OCI-M1 (cell line): ENCODE results near the gene DIO3.
A peak's percentile ranks its signal among the peaks of the same experiment; 100 is the strongest.

Experiments used
- DNase-seq: peaks from one replicate; lab custom pipeline; 2025; lab: John Stamatoyannopoulos, UW

DIO3 gene

GRCh38 chr14:101561145-101561896 is at the start of gene DIO3:
Gene DIO3, plus strand, starts transcription at chr14:101561495.
- no peak for DNase-seq

DNA sequence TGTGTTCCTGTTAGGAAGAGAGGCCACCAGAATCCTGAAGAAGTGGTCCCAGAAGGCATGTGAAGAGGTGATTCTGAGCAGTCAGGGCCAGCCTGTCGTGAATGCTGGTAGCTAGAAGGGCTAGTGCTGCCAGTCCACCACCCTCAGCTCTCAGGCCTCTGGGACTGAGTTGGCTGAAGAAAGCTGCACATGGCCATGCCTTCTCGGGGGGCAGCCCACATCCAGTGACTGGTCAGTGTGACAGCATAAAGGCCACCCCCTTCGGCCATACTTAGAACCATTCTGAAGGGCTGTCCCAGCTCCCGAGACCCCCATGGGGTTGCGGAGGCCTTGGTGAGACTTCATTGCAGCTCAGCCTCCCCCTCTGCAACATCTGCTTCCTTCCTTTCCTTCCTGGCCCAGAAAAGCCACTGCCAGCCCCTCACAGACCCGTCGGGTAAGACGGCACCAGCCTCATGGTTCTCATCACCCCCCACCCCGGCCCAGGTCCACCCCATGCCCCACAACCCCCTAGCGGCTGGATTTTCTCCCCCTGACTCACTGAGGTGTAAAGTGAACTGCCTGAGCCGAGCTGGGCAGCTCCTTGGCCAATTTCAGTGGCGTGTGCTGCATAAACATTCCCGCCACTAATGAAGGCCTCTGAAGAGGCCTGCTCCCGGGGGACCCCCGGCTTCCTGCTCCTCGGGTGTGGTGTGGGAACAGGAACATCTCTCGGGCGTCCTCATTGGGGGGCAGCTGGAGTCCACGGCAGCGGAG is 49.5 kb upstream of the DIO3 start:
- DNase-seq: no peak

DNA sequence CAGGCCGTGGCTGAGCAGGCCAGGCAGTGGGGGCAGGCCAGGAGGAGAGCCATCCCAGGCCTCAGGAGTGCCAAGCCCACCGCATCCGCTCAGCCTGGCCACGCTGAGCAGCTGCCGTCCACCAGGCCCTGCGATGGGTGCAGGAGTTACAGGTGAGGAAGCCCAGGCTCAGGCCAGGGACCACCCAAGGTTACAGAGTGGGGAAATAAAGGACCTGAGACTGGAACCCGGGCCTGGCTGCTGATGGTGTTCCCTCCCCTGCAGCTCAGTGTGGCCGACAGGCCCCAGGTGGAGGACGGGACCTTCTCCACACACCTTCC is 49.0 kb upstream of the DIO3 start:
- DNase-seq: no peak

DNA sequence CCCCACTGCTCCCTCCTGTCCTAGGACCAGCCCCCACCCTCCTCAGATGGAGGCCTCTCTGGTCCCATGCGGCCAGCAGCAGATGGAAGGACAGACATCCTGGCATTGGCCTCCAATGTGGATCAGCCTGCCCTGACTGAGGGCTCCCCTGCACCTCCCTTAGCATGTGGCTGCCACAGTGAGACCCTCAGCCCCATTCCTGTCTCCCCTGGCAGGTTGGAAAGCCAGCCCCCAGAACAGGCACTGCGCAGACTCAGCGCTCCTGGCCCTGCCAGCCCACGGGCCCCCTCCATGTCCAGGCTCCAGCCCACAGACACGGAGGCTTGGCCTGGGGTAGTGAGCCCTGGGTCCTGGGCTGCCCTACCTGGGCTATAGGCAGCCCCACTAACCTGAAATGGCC is 47.2 kb upstream of the DIO3 start:
- no peak for DNase-seq

DNA sequence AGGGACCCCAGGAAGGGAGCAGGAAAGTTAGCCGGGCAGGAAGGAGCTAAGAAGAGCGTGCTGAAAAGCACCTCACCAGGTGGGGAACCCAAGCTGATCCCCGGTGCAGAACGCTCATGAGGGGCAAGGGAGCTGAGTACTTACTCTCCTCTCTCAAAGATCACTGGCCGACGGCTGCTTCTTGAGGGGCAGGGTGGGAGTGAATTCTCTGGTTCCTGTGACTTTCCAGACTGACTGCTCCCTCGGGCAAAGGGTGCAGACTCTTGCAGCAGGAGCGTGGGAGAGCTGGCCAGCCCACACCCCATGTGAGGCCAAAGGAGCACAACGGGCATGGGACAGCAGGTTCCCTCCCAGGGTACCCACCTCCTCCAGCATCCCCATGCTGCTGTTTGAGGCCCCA is 44.9 kb upstream of the DIO3 start:
- no peak for DNase-seq

GRCh38 chr14:101518611-101519473 is 42.5 kb upstream of the DIO3 start:
- DNase-seq: no peak

- no peak for DNase-seq
These were observed 40.4 kb upstream of the DIO3 start for GRCh38 chr14:101520621-101521472.

GRCh38 chr14:101521473-101521915 is 39.8 kb upstream of the DIO3 start:
- DNase-seq: no peak

GRCh38 chr14:101521978-101522377 is 39.3 kb upstream of the DIO3 start:
- no peak for DNase-seq

GRCh38 chr14:101525640-101526527 is 35.4 kb upstream of the DIO3 start:
- DNase-seq: no peak

DNA sequence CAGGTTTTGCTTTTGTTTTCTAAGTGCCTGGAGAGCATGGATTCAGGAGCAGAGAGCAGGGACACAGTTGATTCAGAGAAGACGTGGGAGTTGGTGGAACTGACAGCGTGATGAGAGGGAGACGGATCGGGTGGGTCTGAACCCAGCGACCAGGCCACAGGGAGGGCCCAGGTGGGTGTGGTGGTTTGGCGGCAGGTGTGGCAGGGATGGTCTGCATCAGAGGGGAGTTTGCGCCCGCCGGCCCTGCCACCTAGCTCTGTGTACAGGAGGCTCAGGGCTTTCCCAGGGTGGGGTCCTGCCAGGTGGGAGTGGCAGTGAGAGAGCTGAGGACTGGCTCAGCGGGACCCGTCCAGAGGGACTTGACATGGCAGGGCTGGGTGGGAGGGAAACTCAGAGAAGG is 33.3 kb upstream of the DIO3 start:
- DNase-seq: no peak

- DNase-seq: no peak
These were observed 32.2 kb upstream of the DIO3 start for GRCh38 chr14:101529079-101529478.

DNA sequence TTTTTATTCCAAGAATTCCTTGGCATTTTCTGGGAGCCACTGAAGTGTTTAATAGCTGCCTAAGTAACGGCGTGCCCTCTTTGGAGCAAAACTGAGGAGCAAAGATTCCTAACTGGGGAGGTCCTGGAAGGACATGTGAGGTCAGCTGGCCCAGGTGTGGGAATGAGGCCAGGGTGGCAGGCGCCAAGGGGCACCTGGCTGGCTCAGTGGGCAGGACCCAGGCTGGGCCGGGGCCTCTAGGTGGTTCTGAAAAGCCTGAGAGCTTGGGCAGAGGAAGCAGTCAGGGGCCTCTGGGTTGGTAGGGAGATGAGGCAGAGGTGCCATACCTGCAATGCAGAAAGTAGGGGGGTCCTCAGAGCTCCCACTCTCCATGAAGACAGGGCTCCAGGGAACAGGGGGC is 27.1 kb upstream of the DIO3 start:
- DNase-seq: no peak

DNA sequence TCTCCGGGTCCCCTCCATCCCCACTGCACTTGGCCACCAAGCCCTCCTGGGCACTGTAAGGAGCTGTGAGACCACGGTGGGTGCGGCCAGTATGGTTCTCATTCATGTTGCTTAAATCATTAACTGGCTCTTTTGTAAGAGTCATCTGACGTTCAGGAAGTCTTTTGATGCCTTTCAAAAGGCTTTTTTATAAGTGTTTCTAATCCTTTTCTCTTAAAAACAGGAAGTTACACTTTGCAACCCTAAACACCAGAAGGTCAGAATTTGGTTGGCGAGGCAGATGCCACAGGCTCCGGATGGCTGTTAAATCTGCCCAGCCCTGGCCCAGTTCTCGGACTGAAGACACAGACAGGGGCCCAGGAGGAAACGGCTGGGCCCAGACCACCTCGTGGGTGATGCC is 26.1 kb upstream of the DIO3 start:
- peak; percentile 12 for DNase-seq

GRCh38 chr14:101535701-101536207 is 25.5 kb upstream of the DIO3 start:
- no peak for DNase-seq

GRCh38 chr14:101537286-101537685 is 24.0 kb upstream of the DIO3 start:
- DNase-seq: no peak

- DNase-seq: no peak
These were observed 22.4 kb upstream of the DIO3 start for GRCh38 chr14:101538878-101539277.

- DNase-seq: no peak
These were observed 21.4 kb upstream of the DIO3 start for GRCh38 chr14:101539880-101540279.

DNA sequence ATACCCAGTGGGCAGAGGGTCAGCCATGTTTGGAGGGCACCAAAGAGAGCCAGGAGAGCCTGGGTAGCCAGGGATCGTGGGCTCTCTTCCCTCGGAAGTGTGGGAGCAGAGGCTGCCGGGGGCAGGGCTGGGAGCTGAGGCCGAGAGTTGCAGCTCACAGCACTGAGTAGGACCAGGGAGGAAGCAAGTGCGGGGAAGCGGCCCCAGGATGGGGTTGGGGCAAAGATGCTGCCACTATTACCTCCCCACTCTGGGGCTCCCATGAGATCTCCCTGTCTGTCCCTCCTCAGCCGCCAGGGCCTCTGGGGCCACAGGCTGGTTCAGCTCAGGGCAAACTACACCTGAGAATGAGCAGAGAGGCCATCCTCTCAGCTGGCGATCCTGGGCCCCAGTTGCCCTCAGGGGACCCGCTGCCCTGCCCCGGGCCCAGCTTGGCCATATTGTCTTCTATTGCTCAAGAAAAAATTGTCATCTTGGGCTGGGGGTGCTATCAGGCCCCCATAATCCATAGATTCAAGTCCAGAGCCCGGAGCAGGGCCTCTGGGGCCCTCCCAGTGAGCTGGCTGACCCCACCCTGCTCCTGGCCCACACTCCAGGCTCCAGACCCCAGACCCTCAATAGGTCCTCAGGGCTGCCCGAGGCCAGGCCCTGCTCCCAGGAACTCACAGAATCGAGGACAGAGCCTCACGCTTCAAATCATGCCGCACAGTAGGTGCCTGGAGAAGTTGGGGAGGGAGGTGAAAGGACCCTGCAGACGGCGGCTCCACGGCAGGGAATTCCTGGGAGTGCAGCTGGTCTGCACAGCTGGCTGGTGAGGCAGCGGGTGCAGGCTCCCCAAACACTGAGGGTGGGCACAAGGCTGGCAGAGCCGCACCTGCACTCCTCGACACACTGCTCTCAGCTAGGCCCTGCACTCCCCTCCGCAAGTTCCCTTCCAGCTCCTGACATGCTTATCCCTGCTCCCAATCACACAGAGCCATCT is 20.5 kb upstream of the DIO3 start:
- DNase-seq: no peak
